ENCODE data around the gene RPL10A.

The RPL10A gene

DNA sequence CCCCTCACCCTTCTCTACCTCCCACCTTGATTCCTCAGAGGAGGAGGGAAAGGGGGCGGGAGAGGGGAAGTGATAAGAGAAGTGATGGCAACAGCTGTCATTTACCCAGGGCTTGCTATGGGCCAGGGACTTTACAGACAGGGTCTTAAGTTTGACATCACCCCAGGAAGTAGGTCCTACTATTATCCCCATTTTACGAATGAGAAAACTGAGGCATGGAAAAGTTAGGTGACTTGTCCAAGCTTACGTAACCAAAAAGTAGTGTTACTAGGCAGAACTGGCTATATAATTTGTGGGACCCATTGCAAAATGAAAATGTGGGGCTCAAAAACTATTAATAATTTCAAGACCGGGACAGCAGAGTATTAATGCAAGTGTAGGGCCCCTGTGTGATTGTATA is 26.6 kb upstream of the RPL10A start:
- H3K36me3 ChIP-seq (ENCODE audit: control insufficient read depth, insufficient read depth, low read length) = no peaks in the 10 kb centered on the region
- H3K27me3 ChIP-seq (replicated peaks; ENCODE audit: control insufficient read depth, insufficient read depth, low read length) = no peaks in the 10 kb centered on the region
- DNase-seq (ENCODE audit: extremely low read depth, insufficient read length) = no peak
- H3K4me3 ChIP-seq (replicated peaks; ENCODE audit: low read depth, low read length) = no peak overlapping the region
- no peak for TF ChIP-seq CTCF (IDR thresholded peaks at IDR 0.05; ENCODE audit: insufficient read depth, low read length, poor library complexity, severe bottlenecking)

DNA sequence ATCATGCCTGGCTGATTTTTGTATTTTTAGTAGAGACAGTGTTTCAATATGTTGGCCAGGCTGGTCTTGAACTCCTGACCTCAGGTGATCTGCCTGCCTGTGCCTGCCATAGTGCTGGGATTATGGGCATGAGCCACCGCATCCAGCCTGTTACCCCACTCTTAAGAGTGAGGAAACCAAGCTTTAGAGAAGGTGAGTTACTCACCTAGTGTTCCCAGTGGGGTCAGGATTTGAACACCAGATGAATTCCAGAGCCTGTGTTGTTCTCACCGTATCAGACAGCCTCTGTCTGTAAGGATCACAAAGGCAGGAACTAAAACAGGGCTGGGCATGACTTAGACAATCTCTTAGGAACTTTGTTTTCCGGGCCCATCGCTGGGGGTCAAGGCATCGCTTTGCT is 25.5 kb upstream of the RPL10A start:
- TF ChIP-seq CTCF (IDR thresholded peaks at IDR 0.05; ENCODE audit: insufficient read depth, low read length, poor library complexity, severe bottlenecking) = no peak
- no peak overlapping the region for H3K4me3 ChIP-seq (replicated peaks; ENCODE audit: low read depth, low read length)
- no peak for DNase-seq (ENCODE audit: extremely low read depth, insufficient read length)
- no peaks in the 10 kb centered on the region for H3K27me3 ChIP-seq (replicated peaks; ENCODE audit: control insufficient read depth, insufficient read depth, low read length)
- H3K36me3 ChIP-seq (ENCODE audit: control insufficient read depth, insufficient read depth, low read length) = no peaks in the 10 kb centered on the region

GRCh38 chr6:35443341-35444030 is 24.7 kb upstream of the RPL10A start:
- Histone ChIP-seq H3K36me3 (ENCODE audit: control insufficient read depth, insufficient read depth, low read length) (no peaks in the 10 kb centered on the region), H3K27me3 (replicated peaks; ENCODE audit: control insufficient read depth, insufficient read depth, low read length) (no peaks in the 10 kb centered on the region), H3K4me3 (replicated peaks; ENCODE audit: low read depth, low read length) (no peak overlapping the region)
- no peak for TF ChIP-seq CTCF (IDR thresholded peaks at IDR 0.05; ENCODE audit: insufficient read depth, low read length, poor library complexity, severe bottlenecking)
- no peak for DNase-seq (ENCODE audit: extremely low read depth, insufficient read length)

DNA sequence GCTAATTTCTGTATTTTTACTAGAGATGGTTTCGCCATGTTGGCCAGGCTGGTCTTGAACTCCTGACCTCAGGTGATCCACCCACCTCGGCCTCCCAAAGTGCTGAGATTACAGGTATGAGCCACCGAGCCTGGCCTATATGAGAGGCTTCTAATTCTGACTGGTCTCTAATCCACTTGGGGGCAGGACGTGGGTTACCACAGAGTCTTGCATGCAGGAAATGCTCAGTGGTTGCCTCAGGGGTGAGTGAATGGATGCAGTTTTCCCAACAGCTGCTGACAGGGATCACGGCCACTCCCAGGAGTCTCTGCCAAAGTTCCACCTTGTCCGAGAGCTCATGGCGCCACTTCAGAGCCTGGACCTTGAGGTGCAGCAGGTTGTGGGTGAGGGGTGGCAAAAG is 22.5 kb upstream of the RPL10A start:
- no peak for DNase-seq (ENCODE audit: extremely low read depth, insufficient read length)
- Histone ChIP-seq H3K4me3 (replicated peaks; ENCODE audit: low read depth, low read length) (no peak overlapping the region), H3K27me3 (replicated peaks; ENCODE audit: control insufficient read depth, insufficient read depth, low read length) (no peaks in the 10 kb centered on the region), H3K36me3 (ENCODE audit: control insufficient read depth, insufficient read depth, low read length) (no peaks in the 10 kb centered on the region)
- TF ChIP-seq CTCF (IDR thresholded peaks at IDR 0.05; ENCODE audit: insufficient read depth, low read length, poor library complexity, severe bottlenecking) = no peak

DNA sequence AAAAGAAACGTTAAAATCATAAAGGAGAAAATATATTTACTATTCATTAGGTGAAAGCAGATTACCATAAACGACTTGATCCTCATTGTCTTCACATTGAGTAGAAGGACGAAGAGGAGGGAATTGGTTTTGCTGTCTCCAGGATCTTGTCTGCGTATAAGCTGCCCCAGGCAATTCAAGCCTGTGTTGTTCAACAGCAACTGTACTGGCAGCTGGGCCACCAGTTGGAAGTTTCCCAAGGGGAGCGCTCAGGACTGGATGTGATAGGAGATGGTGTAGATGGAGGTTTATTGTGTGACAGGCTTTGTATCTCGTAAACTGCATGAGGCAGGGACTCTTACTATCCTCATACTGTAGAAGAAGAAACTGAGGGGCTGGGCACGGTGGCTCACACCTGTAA is 20.0 kb upstream of the RPL10A start:
- Histone ChIP-seq H3K36me3 (ENCODE audit: control insufficient read depth, insufficient read depth, low read length) (no peaks in the 10 kb centered on the region), H3K4me3 (replicated peaks; ENCODE audit: low read depth, low read length) (no peak overlapping the region), H3K27me3 (replicated peaks; ENCODE audit: control insufficient read depth, insufficient read depth, low read length) (no peaks in the 10 kb centered on the region; the same call in none of the 2 replicates)
- DNase-seq (ENCODE audit: extremely low read depth, insufficient read length) = no peak
- TF ChIP-seq CTCF (IDR thresholded peaks at IDR 0.05; ENCODE audit: insufficient read depth, low read length, poor library complexity, severe bottlenecking) = no peak

Data from GM06990 (cell line).